ENCODE data around the gene SLC9A1.

SLC9A1 gene

DNA sequence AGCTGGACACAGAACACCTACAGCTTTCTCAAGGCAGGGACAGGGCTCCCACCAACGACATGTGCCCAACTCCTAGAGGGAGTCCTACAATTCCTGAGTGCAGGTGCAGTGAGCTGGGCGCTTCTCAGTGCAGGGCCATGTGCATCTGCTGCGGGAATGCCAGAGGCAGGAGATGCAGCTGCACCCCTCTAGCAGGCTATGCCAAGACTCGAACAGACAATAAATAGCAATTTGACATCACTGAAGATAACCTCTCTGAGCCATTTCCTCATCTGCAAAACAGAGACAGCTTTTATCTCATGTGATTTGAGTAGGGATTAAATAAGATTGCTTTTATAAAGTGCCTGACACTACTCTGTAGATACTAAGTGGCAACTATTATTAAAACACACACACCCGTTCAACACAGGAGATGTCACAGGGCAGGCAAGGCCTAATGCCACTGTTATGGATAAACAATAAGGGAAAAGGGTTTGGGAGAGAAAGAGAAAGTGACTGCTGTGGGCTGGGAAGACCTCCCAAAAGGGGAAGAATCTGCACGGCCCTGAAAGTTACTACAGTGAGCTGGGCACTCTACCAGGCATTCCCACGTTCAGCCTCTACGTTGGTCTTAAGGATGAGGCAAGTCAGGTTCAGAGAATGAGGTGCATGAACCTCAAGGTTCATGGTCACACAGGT, 5.7 kb downstream of the SLC9A1 start:
- Histone ChIP-seq H3K4me3 (ENCODE audit: low read length) (no peak overlapping the region), H3K36me3 (ENCODE audit: control insufficient read depth, insufficient read depth, low read length) (no peaks in the 10 kb centered on the region), H3K27me3 (ENCODE audit: control insufficient read depth, insufficient read depth, low read length) (no peaks in the 10 kb centered on the region), H3K4me1 (ENCODE audit: control insufficient read depth, insufficient read depth, low read length) (peaks cover 46% of the 10 kb centered on the region), H3K27ac (ENCODE audit: low read depth, low read length) (peak overlapping the region; percentile 41), H3K9ac (ENCODE audit: low read length) (no peak overlapping the region)

DNA sequence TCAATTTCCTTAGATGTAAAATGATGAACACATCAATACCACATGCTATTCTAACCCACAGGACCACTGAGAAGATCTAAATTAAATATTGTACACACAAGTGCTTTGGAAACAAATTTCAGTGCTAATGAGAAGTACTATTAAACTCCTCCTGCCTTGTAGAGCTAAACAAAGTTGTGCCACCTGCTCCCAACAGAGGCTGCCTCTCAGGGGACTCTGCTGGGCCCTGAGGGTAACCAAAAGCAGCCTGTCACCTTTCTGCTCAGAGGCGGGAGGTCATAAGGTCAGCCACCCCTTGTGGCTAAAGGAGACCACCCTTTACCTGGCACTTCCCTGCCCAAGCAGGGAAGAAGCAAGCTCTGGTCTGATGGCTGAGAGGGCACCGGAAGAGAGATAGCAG, 6.3 kb downstream of the SLC9A1 start:
- no peak overlapping the region for H3K4me3 ChIP-seq (ENCODE audit: low read length)
- peaks cover 45% of the 10 kb centered on the region for H3K4me1 ChIP-seq (ENCODE audit: control insufficient read depth, insufficient read depth, low read length)
- H3K36me3 ChIP-seq (ENCODE audit: control insufficient read depth, insufficient read depth, low read length): no peaks in the 10 kb centered on the region
- no peaks in the 10 kb centered on the region for H3K27me3 ChIP-seq (ENCODE audit: control insufficient read depth, insufficient read depth, low read length)
- peak overlapping the region; percentile 21 for H3K27ac ChIP-seq (ENCODE audit: low read depth, low read length)
- no peak overlapping the region for H3K9ac ChIP-seq (ENCODE audit: low read length)

DNA sequence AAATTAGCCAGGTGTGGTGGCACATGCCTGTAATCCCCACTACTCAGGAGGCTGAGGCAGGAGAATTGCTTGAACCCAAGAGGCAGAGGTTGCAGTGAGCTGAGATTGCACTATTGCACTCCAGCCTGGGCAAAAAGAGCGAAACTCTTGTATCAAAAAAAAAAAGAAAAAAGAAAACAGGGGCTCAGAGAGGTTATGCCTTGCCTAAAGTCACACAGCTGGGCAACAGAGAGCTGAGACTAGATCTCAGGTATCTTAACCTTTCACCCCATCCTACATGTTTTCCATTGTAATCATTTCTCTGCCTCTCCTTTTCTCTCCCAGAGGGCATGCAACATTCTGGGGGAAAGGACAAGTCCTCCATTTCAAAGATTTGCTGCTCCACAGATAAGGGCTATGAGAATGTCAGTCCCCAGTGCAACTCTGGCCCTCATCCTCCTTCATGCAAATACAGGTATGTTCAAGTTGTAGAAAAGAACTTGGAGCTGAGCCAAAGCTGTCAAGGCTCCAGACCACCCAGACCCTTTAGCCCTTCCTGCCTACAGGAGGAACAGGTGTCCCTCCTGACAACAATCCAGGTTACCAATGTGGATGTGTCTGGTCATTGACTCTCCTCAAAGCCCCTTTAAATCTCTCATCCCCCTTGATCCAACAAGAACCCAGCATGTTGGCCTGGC, 6.9 kb downstream of the SLC9A1 start:
- Histone ChIP-seq H3K4me3 (ENCODE audit: low read length) (no peak overlapping the region), H3K4me1 (ENCODE audit: control insufficient read depth, insufficient read depth, low read length) (peaks cover 48% of the 10 kb centered on the region), H3K9ac (ENCODE audit: low read length) (no peak overlapping the region), H3K36me3 (ENCODE audit: control insufficient read depth, insufficient read depth, low read length) (no peaks in the 10 kb centered on the region), H3K27ac (ENCODE audit: low read depth, low read length) (no peak overlapping the region), H3K27me3 (ENCODE audit: control insufficient read depth, insufficient read depth, low read length) (no peaks in the 10 kb centered on the region)

DNA sequence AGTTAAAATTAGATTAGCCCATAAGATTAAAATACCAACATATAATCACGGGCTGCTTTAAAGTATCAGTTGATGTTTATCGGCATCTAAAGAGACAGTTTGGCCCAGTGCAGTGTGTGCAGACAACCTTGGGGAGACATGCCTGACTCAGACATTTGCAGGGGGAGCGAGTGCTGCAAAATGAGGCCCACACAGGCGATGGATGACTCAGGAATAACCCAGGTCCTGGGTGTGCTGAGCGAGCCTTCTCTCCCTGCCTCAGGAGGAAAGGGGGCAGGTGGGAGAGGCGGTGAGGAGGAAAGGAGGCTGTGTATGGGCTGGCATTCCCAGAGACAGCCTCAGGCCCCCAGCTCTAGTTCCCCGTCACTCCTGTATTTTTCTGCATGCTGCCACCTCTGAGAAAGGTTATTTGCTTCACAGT, 9.0 kb downstream of the SLC9A1 start:
- H3K9ac ChIP-seq (ENCODE audit: low read length): peak overlapping the region; percentile 5
- peaks cover 41% of the 10 kb centered on the region for H3K4me1 ChIP-seq (ENCODE audit: control insufficient read depth, insufficient read depth, low read length)
- H3K36me3 ChIP-seq (ENCODE audit: control insufficient read depth, insufficient read depth, low read length): no peaks in the 10 kb centered on the region
- H3K4me3 ChIP-seq (ENCODE audit: low read length): no peak overlapping the region
- H3K27me3 ChIP-seq (ENCODE audit: control insufficient read depth, insufficient read depth, low read length): no peaks in the 10 kb centered on the region
- H3K27ac ChIP-seq (ENCODE audit: low read depth, low read length): peak overlapping the region; percentile 90

DNA sequence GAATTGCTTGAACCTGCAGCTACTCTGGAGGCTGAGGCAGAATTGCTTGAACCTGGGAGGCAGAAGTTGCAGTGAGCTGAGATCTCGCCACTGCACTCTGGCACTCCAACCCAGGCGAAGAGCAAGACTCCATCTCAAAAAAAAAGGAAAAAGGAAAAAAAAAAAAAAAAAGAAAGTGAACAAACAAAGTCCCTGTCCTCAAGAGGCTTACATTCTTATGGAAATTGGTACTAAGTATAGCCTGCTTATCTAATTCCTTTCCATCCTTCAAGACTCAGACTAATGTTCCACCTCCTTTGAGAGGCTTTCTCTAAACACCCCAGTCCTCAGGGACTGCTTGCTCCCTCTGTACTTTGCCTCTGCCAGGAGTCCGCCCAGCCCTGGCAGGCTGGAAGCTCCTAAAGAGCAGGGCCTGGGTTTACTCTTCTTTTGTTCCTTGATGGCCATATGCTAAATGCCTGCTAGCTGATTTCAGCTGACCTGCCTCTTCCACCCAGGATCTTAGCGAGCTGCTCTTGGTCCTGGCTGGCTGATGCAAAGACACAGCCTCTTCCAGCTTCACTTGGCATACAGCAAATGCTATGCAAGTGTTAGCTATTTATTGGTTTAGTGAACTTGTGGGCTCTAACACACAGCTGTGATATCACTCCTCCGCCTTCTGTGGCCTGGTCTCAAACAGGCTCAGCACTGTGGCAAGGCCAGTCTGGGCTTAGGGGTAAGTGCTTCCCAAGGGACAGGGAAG, 9.8 kb downstream of the SLC9A1 start:
- H3K9ac ChIP-seq (ENCODE audit: low read length): no peak overlapping the region
- H3K4me3 ChIP-seq (ENCODE audit: low read length): no peak overlapping the region
- H3K27ac ChIP-seq (ENCODE audit: low read depth, low read length): peak overlapping the region; percentile 90
- peaks cover 36% of the 10 kb centered on the region for H3K4me1 ChIP-seq (ENCODE audit: control insufficient read depth, insufficient read depth, low read length)
- H3K36me3 ChIP-seq (ENCODE audit: control insufficient read depth, insufficient read depth, low read length): no peaks in the 10 kb centered on the region
- H3K27me3 ChIP-seq (ENCODE audit: control insufficient read depth, insufficient read depth, low read length): no peaks in the 10 kb centered on the region

DNA sequence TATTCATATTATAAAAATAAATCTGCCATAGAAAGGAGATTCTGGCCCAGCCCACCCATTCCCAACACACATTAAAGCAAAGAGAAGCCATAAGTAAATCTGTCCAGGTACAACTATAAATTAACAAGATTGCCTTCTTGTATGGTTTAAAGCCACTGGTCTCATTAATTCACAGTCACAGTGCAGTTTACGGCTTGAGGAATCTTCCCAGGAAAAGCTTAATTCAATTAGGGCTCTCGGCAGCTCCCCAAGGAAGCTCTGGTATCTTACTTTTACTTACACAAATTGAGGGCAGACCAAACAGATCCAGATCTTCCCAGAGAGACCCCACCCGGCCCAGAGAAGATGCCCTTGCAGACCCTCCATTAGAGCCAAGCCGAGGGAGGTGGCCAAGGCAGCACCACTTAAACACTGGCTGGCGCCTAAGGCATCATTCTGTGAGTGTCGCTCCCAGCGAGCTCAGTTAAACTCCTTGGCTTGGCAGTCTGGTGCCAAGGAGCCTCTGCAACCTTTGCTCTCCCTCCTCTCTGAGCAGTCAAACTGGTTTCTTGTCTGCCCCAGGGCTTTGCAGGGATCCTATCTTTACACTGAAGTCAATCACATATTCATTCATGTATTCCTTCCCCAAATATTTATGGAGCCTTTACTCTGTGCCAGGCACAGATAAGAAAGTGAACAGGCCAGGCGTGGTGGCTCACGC, 10.7 kb downstream of the SLC9A1 start:
- peaks cover 28% of the 10 kb centered on the region for H3K4me1 ChIP-seq (ENCODE audit: control insufficient read depth, insufficient read depth, low read length)
- no peak overlapping the region for H3K9ac ChIP-seq (ENCODE audit: low read length)
- H3K27me3 ChIP-seq (ENCODE audit: control insufficient read depth, insufficient read depth, low read length): no peaks in the 10 kb centered on the region
- H3K4me3 ChIP-seq (ENCODE audit: low read length): no peak overlapping the region
- H3K27ac ChIP-seq (ENCODE audit: low read depth, low read length): peak overlapping the region; percentile 90
- no peaks in the 10 kb centered on the region for H3K36me3 ChIP-seq (ENCODE audit: control insufficient read depth, insufficient read depth, low read length)

DNA sequence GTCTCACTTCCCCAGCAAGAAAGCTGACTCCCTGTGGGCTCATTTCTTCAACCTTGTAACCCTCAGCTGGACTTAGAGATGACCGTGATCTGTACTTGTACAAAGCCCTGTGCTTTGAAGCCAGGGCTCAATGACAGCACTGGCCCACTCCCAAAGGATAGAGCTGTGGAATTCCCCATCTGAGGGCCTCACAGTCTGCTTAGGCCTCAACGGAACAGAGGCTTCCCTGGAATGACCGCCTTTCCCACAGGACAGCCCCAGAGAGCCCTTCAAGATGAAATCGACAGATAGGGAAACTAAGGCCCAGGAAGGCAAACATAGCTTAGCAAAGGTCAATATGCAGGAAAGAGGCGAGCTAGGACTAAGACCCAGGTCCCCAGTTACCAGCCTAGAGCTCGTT, 11.5 kb downstream of the SLC9A1 start:
- Histone ChIP-seq H3K27ac (ENCODE audit: low read depth, low read length) (peak overlapping the region; percentile 17), H3K4me3 (ENCODE audit: low read length) (no peak overlapping the region), H3K27me3 (ENCODE audit: control insufficient read depth, insufficient read depth, low read length) (no peaks in the 10 kb centered on the region), H3K9ac (ENCODE audit: low read length) (no peak overlapping the region), H3K4me1 (ENCODE audit: control insufficient read depth, insufficient read depth, low read length) (peaks cover 24% of the 10 kb centered on the region), H3K36me3 (ENCODE audit: control insufficient read depth, insufficient read depth, low read length) (no peaks in the 10 kb centered on the region)

DNA sequence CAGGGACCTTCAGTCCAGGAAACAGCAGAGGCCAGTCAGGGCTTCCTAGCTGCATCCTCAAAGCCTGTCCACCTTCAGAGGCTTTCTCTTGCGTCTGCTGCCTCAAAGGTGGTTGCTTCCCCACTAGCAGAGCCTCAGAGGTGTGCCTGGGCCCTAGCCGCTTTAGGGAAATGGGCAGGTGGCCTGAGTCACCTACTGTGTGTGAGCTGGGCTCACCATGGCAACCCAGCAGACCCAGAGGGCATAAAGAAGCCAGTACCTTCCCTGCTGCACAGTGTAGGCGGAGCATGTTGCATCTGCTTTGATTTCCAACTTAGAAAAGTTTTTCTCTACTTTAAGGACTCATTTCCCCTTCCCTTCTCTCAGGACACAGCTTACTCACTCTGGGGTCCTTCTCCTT, 12.5 kb downstream of the SLC9A1 start:
- Histone ChIP-seq H3K27me3 (ENCODE audit: control insufficient read depth, insufficient read depth, low read length) (no peaks in the 10 kb centered on the region), H3K27ac (ENCODE audit: low read depth, low read length) (no peak overlapping the region), H3K4me1 (ENCODE audit: control insufficient read depth, insufficient read depth, low read length) (peaks cover 24% of the 10 kb centered on the region), H3K4me3 (ENCODE audit: low read length) (no peak overlapping the region), H3K36me3 (ENCODE audit: control insufficient read depth, insufficient read depth, low read length) (no peaks in the 10 kb centered on the region), H3K9ac (ENCODE audit: low read length) (no peak overlapping the region)

DNA sequence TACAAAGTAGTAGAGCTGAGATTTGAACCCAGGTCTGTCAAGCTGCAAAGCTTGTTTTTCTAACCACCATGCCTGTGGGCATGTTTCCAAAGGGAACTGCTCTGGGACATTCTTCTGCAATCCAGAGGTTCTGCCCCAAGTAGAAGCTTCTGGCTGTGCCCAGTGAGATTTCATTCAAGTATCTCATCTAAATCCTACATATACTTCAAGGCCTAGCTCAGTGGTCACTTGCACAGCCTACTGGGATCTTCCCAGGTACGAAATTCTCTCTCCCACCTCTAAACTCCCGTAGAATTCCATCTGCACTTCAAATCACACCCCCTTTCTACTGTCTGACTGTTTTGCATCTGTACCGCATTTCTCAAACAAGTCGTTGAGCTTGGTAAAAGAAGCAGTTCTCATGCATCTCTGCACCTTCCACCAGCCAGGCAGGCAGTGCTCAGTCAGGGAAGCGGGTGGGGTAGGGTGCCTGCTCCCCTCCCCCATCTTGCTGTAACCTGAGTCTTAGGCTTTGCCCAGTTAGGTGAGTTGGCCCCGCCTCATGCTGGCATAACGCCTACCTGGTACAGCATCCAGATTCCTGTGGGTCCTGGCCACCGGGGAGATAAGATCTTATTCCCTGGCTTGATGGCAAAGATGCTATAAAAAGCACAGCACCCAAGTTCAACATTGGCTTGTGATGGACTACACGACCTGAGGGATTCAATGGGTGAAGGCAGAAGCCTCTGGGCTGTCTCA, 13.5 kb downstream of the SLC9A1 start:
- no peak overlapping the region for H3K27ac ChIP-seq (ENCODE audit: low read depth, low read length)

DNA sequence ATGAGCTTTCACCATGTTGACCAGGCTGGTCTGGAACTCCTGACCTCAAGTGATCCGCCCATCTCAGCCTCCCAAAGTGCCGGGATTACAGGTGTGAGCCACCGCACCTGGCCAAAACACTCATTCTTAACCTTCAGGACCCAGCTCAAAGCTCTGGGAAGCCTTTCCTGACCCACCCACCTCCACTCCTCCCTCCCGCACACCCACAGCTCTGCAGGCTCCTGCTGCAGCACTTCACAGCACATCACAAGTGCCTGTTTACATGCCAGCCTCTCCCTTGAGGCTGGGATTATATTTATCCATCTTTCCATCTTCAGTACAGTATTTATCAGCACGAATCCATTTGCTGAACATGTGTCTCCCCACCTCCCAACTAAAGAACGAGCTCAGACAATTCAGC, 14.9 kb downstream of the SLC9A1 start:
- no peaks in the 10 kb centered on the region for H3K36me3 ChIP-seq (ENCODE audit: control insufficient read depth, insufficient read depth, low read length)
- no peak overlapping the region for H3K9ac ChIP-seq (ENCODE audit: low read length)
- H3K4me3 ChIP-seq (ENCODE audit: low read length): no peak overlapping the region
- H3K27me3 ChIP-seq (ENCODE audit: control insufficient read depth, insufficient read depth, low read length): no peaks in the 10 kb centered on the region
- H3K4me1 ChIP-seq (ENCODE audit: control insufficient read depth, insufficient read depth, low read length): peaks cover 16% of the 10 kb centered on the region
- H3K27ac ChIP-seq (ENCODE audit: low read depth, low read length): no peak overlapping the region

More for the DNA sequence above, 13.5 kb downstream of the SLC9A1 start:
- Histone ChIP-seq H3K36me3 (ENCODE audit: control insufficient read depth, insufficient read depth, low read length) (no peaks in the 10 kb centered on the region), H3K4me3 (ENCODE audit: low read length) (no peak overlapping the region), H3K27me3 (ENCODE audit: control insufficient read depth, insufficient read depth, low read length) (no peaks in the 10 kb centered on the region), H3K4me1 (ENCODE audit: control insufficient read depth, insufficient read depth, low read length) (peaks cover 27% of the 10 kb centered on the region), H3K9ac (ENCODE audit: low read length) (no peak overlapping the region)

DNA sequence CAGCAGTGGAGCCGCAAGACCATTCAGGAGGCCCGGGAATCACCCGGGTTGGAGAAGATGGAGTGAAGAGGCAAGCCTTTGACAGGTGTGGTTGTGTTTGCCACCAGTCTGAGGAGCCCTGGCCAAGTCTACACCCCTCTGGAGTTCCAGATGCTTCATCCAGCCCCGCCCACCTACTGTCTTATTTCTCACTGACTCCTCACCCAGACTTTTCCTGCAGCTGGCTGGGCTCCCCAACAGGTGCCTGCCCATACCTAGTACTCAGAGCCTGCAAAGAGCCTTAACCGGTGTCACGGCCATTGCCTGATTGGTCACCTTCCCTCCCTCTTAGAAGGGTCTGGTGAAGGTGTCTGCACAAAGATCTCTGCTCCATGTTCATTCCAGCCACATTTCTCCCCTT, 16.0 kb downstream of the SLC9A1 start:
- no peak overlapping the region for H3K4me3 ChIP-seq (ENCODE audit: low read length)
- no peak overlapping the region for H3K9ac ChIP-seq (ENCODE audit: low read length)
- no peaks in the 10 kb centered on the region for H3K36me3 ChIP-seq (ENCODE audit: control insufficient read depth, insufficient read depth, low read length)
- H3K27ac ChIP-seq (ENCODE audit: low read depth, low read length): no peak overlapping the region
- H3K4me1 ChIP-seq (ENCODE audit: control insufficient read depth, insufficient read depth, low read length): peaks cover 16% of the 10 kb centered on the region
- no peaks in the 10 kb centered on the region for H3K27me3 ChIP-seq (ENCODE audit: control insufficient read depth, insufficient read depth, low read length)

DNA sequence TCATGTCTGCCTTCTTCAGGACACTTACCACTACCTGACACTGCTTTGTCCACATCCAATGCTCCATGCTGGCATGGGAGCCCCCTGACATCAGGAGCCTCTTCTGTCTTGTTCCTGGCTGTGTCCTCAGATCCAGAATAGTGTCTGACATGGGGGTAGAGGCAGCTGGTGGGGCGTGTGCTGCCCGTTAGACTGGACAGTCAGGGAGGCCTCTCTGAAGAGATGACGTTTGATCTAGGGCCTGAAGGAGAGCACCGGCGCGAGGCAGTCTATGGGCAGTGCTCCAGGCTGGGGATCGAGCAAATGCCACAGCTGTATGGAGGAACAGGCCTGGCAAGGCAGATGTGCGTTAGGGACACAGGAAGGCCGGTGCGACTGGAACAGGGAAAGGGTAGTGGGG, 16.6 kb downstream of the SLC9A1 start:
- Histone ChIP-seq H3K27ac (ENCODE audit: low read depth, low read length) (no peak overlapping the region), H3K4me3 (ENCODE audit: low read length) (no peak overlapping the region), H3K36me3 (ENCODE audit: control insufficient read depth, insufficient read depth, low read length) (no peaks in the 10 kb centered on the region), H3K27me3 (ENCODE audit: control insufficient read depth, insufficient read depth, low read length) (no peaks in the 10 kb centered on the region), H3K9ac (ENCODE audit: low read length) (no peak overlapping the region), H3K4me1 (ENCODE audit: control insufficient read depth, insufficient read depth, low read length) (peaks cover 14% of the 10 kb centered on the region)
